Activated T-cell treated with anti-CD3 and anti-CD28 coated beads for 48 hours (primary cell): Measurements from ENCODE around the gene NFIC.

Source experiments
- DNase-seq: peaks from one replicate; pipeline ENCODE4 v3.0.0-alpha.2; 2020; ENCODE audit warnings: low read depth

The NFIC gene

DNA sequence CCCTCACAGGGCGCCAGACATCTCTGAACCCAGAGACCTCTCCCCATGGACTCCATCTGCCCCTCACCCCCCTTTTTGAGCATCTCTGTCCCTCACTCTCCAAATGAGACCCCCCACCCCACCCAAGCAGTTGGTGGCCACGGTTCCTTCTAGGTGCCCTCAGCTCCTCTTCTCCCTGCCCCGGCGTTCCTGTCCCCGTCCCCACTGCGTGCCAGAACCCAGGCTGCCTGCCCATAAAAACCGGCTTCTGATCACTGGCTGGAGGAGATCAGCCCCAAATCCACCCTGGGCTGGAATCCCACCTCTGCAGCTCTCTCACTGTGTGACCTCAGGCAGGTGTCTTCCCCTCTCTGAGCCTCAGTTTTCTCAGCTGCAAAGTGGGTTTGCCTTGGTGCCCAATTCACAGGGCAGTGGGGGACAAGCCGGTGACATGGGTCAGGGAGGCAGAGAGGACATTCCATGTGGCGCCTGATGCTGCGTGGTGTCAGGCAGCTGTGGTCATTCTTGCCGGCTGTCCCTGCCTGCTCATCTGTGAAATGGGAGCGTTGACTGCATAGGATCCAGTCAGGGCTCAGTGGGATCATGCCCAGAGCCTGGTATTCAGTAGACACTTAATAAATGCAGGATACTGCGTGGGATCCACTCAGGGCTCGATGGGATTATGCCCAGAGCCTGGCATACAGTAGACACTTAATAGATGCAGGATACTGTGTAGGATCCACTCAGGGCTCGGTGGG is 88.4 kb downstream of the NFIC start:
- DNase-seq, result no peak

DNA sequence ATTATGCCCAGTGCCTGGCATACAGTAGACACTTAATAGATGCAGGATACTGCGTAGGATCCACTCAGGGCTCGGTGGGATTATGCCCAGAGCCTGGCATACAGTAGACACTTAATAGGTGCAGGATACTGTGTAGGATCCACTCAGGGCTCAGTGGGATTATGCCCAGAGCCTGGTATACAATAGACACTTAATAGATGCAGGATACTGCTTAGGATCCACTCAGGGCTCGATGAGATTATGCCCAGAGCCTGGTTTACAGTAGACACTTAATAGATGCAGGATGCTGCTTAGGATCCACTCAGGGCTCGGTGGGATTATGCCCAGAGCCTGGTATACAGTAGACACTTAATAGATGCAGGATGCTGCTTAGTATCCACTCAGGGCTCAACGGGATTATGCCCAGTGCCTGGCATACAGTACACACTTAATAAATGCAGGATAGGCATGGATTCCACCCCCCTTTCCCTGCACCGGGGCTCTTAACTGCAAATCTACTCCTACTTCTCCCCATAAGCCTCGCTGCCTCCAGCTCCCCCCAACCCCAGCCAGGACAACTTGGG is 89.1 kb downstream of the NFIC start:
- DNase-seq, result no peak

GRCh38 chr19:3455960-3456601 is 89.7 kb downstream of the NFIC start:
- no peak for DNase-seq

DNA sequence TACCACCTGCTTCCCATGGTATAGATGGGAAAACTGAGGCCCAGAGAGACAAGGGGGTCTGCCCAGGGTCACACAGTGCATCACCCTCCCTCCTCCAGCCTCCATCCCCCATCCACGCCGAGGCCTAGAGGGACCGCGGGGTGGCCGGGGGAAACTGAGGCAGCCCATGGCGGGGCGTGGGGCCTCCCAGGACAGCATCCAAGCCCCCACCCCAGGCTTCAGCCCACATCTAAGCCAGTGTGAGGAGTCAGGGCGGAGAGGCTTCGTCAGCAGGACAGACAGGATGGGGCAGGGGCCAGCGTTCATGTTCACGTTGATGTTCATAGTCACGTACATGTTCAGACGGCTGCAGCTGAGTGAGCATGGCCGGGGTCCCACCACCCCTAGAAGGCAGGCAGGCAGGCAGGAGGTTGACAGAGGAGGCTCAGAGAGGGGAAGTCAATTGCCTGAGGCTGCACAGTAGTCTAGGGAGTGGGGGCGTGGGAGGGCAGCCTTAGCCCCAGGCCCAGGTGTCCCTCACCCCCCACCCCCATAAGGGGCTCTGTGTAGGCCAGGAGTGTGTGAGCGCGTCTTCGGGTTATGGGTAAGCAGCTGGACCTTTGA is 90.6 kb downstream of the NFIC start:
- no peak for DNase-seq

DNA sequence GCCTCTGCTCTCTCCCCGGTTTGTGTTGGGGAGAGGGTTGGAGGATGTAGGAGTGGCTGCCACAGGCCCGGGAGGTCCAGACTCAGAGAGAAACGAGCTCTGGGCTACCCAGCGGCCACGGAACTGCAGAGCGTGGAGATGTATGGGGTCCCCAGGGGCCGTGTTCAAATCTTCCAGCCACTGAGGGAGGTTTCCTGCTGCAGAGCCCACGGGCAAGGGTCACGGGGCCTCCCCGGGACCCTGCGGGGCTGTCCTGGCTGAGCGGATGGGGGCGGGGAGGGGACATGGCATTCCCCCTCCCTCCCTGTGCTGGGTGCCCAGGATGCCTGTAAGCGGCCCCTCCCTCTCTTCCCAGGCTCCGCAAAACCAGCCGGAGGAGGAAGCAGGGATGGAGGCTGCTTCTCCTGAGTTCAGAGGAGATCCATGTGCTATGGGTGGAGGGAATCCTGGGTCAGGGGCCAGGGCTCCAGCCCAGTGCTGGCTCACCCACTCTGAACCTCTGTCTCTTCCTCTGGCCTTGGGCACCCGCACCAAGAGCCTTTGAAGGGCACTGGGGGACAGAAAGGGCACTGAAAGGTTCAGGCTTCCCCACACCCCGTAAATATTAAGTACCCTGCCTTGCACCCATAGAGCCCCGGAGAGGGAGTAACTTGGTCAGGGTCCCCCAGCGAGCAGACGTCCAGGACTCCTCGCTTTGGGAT is 91.3 kb downstream of the NFIC start:
- DNase-seq, result no peak

- DNase-seq, result no peak
These were observed 92.1 kb downstream of the NFIC start for GRCh38 chr19:3458229-3459088.

- no peak for DNase-seq
These were observed 92.9 kb downstream of the NFIC start for GRCh38 chr19:3459089-3459881.

DNA sequence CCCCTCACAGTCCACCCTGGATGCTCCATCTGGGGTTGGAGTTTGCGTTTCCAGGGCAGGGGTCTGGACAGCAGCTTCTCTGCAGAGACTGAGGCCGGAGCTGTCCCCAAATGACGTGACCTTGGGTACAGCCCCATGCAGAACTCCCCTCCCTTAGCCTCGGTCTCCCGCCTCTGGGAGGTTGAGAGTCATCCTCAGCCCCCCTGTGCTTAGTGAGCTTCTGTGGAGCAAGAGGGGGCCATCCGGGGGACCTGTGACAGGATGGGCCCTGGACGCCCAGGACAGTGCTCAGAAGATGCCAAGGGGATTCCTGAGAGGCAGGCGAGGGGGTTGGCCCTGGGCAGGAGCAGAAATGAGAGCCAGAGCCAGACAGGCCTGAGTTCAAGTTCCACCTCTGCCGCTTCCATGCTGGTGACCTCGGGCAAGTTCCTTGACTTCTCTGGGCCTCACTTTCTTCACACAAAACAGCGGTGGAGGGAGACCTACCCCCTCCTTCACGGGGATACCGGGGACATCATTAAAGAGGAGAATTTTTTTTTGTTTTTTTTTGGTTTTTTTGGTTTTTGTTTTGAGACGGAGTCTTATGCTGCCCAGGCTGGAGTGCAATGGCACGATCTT is 93.7 kb downstream of the NFIC start:
- DNase-seq, result no peak

DNA sequence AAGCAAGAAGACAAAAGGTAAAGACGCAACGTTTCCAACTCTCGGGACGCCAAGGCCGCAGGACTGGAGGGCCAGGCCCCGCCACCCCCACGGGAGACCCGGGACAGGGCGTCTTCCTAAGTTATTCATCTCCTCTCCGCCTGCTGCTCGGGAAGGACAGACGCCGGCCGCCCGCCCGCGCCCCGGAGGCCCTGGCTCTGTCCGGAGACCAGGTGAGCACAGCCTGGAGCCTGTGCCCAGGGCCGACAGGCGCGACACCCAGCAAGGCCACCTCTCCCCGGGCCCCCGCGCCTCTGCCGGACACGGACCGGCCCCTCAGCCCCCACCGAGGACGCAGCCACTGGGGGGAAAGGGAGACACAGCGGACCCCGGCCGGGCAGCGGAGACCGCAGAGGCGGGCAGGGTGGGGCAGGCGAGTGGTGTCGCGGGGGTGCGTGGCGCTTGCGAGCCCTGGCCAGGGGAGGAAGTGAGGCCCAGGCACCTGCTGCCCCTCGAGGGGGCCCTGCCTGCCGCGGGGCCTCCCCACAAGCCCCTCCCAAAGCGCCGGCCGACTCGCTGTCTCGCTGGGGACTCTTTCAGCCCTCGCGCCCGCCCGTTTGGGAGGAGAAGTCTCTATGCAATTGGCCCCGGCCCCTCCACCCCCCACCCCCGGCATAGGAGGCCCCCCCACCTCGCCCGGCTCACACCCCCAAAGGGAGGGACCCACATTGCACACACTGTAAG is 96.8 kb downstream of the NFIC start:
- DNase-seq, result no peak

DNA sequence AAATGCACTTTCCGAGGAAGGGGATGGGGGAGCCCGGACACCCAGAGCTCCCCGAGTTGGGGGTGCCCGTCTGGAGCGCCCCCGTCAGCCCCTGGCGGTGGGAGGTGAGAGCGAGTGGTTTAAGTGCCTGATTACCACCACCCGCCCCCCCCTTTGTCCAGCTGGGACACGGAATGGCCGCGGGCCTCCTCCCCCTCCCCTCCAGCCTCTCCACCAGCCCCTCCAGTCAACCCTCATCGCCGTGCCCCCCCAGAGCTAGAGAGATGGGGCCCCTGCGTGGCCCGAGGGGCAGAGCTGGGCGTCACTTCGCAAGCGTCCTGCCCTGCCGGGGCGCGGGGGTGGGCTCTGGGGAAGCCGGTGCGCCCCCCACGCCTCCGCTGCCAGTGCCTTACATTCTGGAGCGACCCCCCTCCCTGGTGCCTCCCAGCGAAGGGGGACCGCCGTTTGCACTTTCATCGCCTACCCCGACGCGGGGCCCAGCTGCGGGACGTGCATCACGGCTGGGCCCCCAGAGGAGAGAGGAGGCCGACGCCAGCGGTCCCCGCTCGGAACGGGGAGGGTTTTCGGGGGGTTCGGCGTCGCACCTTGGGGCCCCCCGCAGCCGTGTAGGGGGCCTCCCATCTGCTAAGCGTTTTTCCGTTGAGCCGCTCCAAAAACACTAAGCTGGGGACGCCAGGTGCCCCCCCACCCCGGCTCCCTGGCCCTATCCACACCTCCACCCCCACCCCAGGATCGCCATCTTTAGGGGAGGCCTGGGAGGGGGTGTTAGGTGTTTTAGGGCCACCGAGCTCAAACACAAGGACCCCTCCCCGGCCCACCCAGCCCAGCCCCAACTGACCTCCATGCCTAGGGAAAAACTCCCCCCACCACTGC is 97.6 kb downstream of the NFIC start:
- DNase-seq, result no peak

GRCh38 chr19:3464587-3465235 is 98.3 kb downstream of the NFIC start:
- no peak for DNase-seq

DNA sequence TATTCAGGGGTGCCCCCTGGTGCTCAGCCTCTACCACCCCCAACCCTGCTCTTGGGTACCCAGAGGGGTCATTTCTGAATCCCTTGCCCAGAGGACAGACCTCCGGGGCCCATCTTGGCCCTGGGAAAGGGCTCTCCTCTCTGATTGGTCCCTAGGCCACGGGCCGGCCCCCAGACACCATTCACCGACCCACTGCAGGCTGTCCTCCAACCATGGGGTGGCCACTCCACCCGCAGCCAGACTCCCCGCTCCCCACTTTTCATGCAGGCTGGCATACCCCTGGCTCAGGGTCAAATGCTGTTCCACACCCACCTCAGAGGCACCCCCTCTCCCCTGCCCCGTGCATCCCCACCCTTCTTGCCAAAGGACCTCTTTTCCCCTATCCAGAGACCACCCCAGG is 99.2 kb downstream of the NFIC start:
- no peak for DNase-seq

- no peak for DNase-seq
These were observed 100.3 kb downstream of the NFIC start for GRCh38 chr19:3466635-3467034.

GRCh38 chr19:3467437-3468198 is 101.2 kb downstream of the NFIC start:
- DNase-seq, result no peak

- no peak for DNase-seq
These were observed 101.8 kb downstream of the NFIC start for GRCh38 chr19:3468211-3468610.

DNA sequence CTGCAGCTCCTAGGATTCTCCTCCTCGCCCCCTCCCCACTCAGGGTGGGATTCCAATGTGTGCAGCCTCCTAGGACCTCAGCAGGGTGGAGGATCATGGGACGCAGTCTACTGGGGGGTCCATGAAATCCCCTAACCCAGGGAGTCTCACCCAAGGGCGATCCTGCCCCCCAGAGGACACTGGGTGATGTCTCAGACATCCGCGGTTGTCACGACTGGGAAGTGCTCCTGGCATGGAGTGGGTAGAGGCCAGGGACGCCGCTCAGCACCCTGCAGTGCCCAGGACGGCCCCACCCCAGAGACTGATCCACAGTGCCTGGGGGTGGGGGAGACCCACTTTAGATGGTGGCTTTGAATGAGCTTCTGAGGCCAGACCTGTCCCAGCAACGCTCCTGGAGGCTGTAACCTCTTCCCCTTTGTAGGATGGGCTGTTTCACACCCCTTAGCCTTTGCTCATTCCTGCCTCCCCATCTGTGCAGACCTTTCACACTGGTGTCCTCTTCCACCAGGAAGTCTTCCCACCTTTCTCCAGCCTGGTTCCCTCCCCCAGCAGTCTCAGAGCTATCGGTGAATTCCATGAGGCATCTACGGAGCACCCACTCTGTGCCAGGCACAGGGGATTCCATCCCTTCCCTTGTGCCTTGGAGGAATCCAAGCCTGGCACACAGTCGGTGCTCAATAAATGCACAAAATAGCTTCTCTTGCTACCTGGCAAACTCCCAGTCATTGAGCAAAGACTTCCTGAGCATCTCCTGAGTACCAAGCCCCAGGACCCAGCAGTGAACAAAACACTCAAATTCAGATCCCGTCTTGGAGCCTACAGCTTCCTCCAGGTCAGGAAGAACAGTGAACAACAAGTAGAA is 103.5 kb downstream of the NFIC start:
- no peak for DNase-seq
